HEK293T (cell line): ENCODE data around the gene SEMA3G.

Experiments used
- BHLHE40 ChIP-seq: fragments of 450-650 bp; IDR thresholded peaks from 2 replicates; pipeline ENCODE4 v1.6.1; 2016; ENCODE audit warnings: mild to moderate bottlenecking, moderate library complexity, borderline replicate concordance
- FOXA1 ChIP-seq: fragments of 450-650 bp; IDR thresholded peaks from 2 replicates; pipeline ENCODE4 v1.6.1; 2016; ENCODE audit warnings: mild to moderate bottlenecking
- HDGF ChIP-seq: fragments of 450-650 bp; IDR thresholded peaks from 2 replicates; pipeline ENCODE4 v1.6.1; 2017; ENCODE audit warnings: antibody characterized with exemption, borderline replicate concordance
- LEF1 ChIP-seq: fragments of 450-650 bp; IDR thresholded peaks from 2 replicates; pipeline ENCODE4 v1.6.1; 2017; ENCODE audit warnings: mild to moderate bottlenecking, borderline replicate concordance
- SP1 ChIP-seq: fragments of 450-650 bp; IDR thresholded peaks from 2 replicates; pipeline ENCODE4 v1.6.1; 2017
- TF ChIP-seq, protein P1 (sequence below): fragments of 450-650 bp; IDR thresholded peaks from 2 replicates; pipeline ENCODE4 v1.6.1; 2016

DNA sequence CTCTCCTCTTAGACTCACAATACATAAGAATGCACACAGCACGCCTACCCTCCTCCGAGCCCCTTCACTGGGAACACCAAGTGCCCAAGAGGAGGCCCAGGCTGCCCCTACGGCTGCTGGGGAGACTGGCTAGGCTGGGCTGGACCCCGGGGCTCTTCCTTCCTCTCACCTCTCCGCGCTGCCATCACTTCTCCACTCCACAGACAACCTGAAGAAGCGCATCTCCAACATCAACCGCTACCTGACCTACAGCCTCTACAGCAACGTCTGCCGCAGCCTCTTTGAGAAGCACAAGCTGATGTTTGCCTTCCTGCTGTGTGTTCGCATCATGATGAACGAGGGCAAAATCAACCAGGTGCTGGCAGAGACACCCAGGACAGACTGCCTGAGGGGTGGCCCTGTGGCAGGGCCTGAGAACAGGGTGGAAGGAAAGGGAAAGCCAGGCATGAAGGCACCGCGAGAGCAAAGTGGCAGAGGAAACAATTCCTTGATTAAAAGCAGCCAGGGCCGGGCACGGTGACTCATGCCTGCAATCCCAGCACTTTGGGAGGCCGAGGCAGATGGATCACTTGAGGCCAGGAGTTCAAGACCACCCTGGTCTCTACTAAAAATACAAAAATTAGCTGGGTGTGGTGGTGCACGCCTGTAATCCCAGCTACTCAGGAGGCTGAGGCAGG, 51.6 kb downstream of the SEMA3G start:
- TF ChIP-seq LEF1: no peak
- TF ChIP-seq SP1: no peak
- no peak for TF ChIP-seq HDGF
- TF ChIP-seq BHLHE40: no peak
- TF ChIP-seq, protein P1, sequence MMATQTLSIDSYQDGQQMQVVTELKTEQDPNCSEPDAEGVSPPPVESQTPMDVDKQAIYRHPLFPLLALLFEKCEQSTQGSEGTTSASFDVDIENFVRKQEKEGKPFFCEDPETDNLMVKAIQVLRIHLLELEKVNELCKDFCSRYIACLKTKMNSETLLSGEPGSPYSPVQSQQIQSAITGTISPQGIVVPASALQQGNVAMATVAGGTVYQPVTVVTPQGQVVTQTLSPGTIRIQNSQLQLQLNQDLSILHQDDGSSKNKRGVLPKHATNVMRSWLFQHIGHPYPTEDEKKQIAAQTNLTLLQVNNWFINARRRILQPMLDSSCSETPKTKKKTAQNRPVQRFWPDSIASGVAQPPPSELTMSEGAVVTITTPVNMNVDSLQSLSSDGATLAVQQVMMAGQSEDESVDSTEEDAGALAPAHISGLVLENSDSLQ: no peak
- no peak for TF ChIP-seq FOXA1
